ENCODE measurements around the gene CDC14A. TPM values are rescaled to one million over a fixed set of nuclear protein-coding genes. Genes with fewer than 3 reads are reported as not detected.

Gene CDC14A
- total RNA-seq, 1 experiment from 2014 or later: 6.8 TPM

DNA sequence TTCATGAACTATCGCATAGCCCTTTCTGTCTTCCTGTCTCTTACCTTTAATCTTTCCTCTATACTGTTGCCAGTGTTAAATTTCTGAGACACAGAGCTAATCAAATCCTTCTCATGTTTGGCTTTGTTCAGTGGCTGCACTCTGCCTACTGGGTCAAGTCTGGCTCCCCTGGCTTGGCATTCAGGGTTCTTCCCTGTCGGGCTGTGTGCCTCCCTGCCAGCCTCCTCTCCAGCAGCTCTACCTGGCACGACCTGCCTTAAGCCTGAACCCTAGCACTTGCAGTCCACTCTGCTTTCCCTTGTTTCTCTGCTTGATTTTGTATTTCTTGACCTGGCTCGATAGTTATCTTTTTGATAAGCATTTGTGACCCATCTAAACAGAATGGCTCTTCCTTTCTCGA, 159.5 kb downstream of the CDC14A start:
- ChIA-PET POLR2A (ENCODE audit: low non-redundant PET) (no interaction called here), CTCF (no interaction called here)
- Histone ChIP-seq H3K36me3 (ENCODE audit: insufficient read depth, low read length, poor library complexity, severe bottlenecking) (no peaks in the 10 kb centered on the region), H3K27me3 (replicated peaks; ENCODE audit: insufficient read depth, low read depth, low read length, poor library complexity) (no peaks in the 10 kb centered on the region), H3K4me3 (ENCODE audit: low read depth, low read length, poor library complexity, severe bottlenecking) (no peak overlapping the region), H3K27ac (ENCODE audit: low read depth, low read length, poor library complexity, severe bottlenecking) (no peak overlapping the region), H3K4me1 (ENCODE audit: insufficient read depth, low read length, poor library complexity, severe bottlenecking) (no peaks in the 10 kb centered on the region), H3K9me3 (ENCODE audit: low read depth, low read length, poor library complexity, severe bottlenecking) (no peaks in the 10 kb centered on the region)
- intact Hi-C loops (cut with micrococcal nuclease; ENCODE audit: unreplicated experiment): no loop called here
- no peak for DNase-seq (ENCODE audit: low spot score)
- no peak for TF ChIP-seq EZH2 (IDR thresholded peaks at IDR 0.05; ENCODE audit: borderline replicate concordance, low read depth, low read length, poor library complexity, severe bottlenecking)
- TF ChIP-seq, protein P1, sequence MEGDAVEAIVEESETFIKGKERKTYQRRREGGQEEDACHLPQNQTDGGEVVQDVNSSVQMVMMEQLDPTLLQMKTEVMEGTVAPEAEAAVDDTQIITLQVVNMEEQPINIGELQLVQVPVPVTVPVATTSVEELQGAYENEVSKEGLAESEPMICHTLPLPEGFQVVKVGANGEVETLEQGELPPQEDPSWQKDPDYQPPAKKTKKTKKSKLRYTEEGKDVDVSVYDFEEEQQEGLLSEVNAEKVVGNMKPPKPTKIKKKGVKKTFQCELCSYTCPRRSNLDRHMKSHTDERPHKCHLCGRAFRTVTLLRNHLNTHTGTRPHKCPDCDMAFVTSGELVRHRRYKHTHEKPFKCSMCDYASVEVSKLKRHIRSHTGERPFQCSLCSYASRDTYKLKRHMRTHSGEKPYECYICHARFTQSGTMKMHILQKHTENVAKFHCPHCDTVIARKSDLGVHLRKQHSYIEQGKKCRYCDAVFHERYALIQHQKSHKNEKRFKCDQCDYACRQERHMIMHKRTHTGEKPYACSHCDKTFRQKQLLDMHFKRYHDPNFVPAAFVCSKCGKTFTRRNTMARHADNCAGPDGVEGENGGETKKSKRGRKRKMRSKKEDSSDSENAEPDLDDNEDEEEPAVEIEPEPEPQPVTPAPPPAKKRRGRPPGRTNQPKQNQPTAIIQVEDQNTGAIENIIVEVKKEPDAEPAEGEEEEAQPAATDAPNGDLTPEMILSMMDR (conservative IDR thresholded peaks at IDR 0.05; ENCODE audit: low read depth, low read length): no peak
- BruUV-seq (replicated peaks): no TSS peak

DNA sequence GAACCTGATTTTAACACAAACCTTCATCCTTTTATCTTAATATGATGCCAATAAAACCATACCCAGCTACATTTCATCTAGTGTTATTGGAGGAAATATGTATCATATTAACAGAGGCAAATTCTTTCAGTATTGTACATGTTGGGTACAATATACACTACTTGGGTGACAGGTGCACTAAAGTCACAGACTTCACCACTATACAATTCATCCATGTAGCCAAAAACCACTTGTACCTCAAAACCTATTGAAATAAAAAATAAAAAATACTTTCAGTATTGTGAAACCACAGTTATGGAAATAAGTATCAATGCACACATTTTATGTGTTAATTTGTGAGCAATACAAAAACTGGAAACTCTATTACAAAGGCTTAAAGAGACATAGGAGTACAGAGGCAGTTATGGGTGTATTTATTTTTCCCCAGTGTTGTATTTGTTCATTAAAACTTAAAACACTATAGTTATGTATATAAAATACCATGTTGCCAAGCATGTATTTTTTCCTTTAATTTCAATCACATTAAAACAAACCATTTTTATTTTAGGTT, 160.6 kb downstream of the CDC14A start:
- intact Hi-C loops (cut with micrococcal nuclease; ENCODE audit: unreplicated experiment): no loop called here
- Histone ChIP-seq H3K36me3 (ENCODE audit: insufficient read depth, low read length, poor library complexity, severe bottlenecking) (no peaks in the 10 kb centered on the region), H3K4me3 (ENCODE audit: low read depth, low read length, poor library complexity, severe bottlenecking) (no peak overlapping the region), H3K27ac (ENCODE audit: low read depth, low read length, poor library complexity, severe bottlenecking) (no peak overlapping the region), H3K4me1 (ENCODE audit: insufficient read depth, low read length, poor library complexity, severe bottlenecking) (no peaks in the 10 kb centered on the region), H3K27me3 (replicated peaks; ENCODE audit: insufficient read depth, low read depth, low read length, poor library complexity) (no peaks in the 10 kb centered on the region), H3K9me3 (ENCODE audit: low read depth, low read length, poor library complexity, severe bottlenecking) (no peaks in the 10 kb centered on the region)
- no TSS peak for BruUV-seq (replicated peaks)
- DNase-seq (ENCODE audit: low spot score): no peak
- ChIA-PET CTCF (no interaction called here), POLR2A (ENCODE audit: low non-redundant PET) (no interaction called here)
- TF ChIP-seq, protein P1 (conservative IDR thresholded peaks at IDR 0.05; ENCODE audit: low read depth, low read length): no peak
- no peak for TF ChIP-seq EZH2 (IDR thresholded peaks at IDR 0.05; ENCODE audit: borderline replicate concordance, low read depth, low read length, poor library complexity, severe bottlenecking)

DNA sequence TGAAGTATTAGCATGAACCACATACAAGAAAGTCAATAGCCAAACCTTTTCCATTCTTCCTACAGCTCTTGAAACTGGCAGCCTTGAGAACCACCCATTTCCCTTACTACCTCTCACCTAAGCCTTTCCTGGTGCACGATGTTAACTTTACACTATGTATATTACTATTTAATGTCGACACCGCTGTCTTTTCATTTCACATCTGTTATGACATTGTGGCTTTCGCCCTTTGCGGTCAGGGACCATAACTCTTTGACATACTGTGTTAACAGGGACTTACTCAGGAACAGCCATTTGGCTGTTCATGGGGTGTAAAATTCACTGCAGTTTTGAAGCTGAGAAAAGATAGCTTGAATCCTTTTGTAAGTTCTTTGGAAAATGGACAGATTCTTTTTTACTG, 164.6 kb downstream of the CDC14A start:
- Histone ChIP-seq H3K27ac (ENCODE audit: low read depth, low read length, poor library complexity, severe bottlenecking) (no peak overlapping the region), H3K9me3 (ENCODE audit: low read depth, low read length, poor library complexity, severe bottlenecking) (no peaks in the 10 kb centered on the region), H3K4me1 (ENCODE audit: insufficient read depth, low read length, poor library complexity, severe bottlenecking) (no peaks in the 10 kb centered on the region), H3K36me3 (ENCODE audit: insufficient read depth, low read length, poor library complexity, severe bottlenecking) (no peaks in the 10 kb centered on the region), H3K27me3 (replicated peaks; ENCODE audit: insufficient read depth, low read depth, low read length, poor library complexity) (no peaks in the 10 kb centered on the region), H3K4me3 (ENCODE audit: low read depth, low read length, poor library complexity, severe bottlenecking) (no peak overlapping the region)
- ChIA-PET CTCF (no interaction called here), POLR2A (ENCODE audit: low non-redundant PET) (no interaction called here)
- intact Hi-C loops (cut with micrococcal nuclease; ENCODE audit: unreplicated experiment): no loop called here
- TF ChIP-seq EZH2 (IDR thresholded peaks at IDR 0.05; ENCODE audit: borderline replicate concordance, low read depth, low read length, poor library complexity, severe bottlenecking): no peak
- TF ChIP-seq, protein P1 (conservative IDR thresholded peaks at IDR 0.05; ENCODE audit: low read depth, low read length): no peak
- DNase-seq (ENCODE audit: low spot score): no peak
- BruUV-seq (replicated peaks): no TSS peak
